Hepatocyte (in vitro differentiated cells): Measurements from ENCODE around the gene KIF26B.

Source experiments
- EZH2 ChIP-seq: fragments of 200-600 bp; sonication (generic); IDR thresholded peaks from 2 replicates; pipeline ENCODE4 v1.6.1; 2016; ENCODE audit warnings: antibody characterized with exemption, mild to moderate bottlenecking, borderline replicate concordance
- EZH2phosphoT487 ChIP-seq: fragments of 200-600 bp; sonication (generic); IDR thresholded peaks from one replicate; pipeline ENCODE4 v1.6.1; 2018; ENCODE audit warnings: antibody characterized with exemption, mild to moderate bottlenecking, low read depth, moderate library complexity; ENCODE audit not compliant: unreplicated experiment, severe bottlenecking
- TF ChIP-seq, protein P1 (sequence below): fragments of 200-600 bp; sonication (generic); IDR thresholded peaks from 2 replicates; pipeline ENCODE4 v1.5.1; 2016; ENCODE audit warnings: antibody characterized with exemption, mild to moderate bottlenecking; ENCODE audit not compliant: poor library complexity

- TF ChIP-seq, protein P1, sequence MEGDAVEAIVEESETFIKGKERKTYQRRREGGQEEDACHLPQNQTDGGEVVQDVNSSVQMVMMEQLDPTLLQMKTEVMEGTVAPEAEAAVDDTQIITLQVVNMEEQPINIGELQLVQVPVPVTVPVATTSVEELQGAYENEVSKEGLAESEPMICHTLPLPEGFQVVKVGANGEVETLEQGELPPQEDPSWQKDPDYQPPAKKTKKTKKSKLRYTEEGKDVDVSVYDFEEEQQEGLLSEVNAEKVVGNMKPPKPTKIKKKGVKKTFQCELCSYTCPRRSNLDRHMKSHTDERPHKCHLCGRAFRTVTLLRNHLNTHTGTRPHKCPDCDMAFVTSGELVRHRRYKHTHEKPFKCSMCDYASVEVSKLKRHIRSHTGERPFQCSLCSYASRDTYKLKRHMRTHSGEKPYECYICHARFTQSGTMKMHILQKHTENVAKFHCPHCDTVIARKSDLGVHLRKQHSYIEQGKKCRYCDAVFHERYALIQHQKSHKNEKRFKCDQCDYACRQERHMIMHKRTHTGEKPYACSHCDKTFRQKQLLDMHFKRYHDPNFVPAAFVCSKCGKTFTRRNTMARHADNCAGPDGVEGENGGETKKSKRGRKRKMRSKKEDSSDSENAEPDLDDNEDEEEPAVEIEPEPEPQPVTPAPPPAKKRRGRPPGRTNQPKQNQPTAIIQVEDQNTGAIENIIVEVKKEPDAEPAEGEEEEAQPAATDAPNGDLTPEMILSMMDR, result no peak
- TF ChIP-seq EZH2phosphoT487, result no peak
- no peak for TF ChIP-seq EZH2
Observed at GRCh38 chr1:245396615-245397014, 241.8 kb downstream of the KIF26B start.
